Measurements from ENCODE around the gene LRTM2.
A peak's percentile ranks its signal among the peaks of the same experiment; 100 is the strongest.

The LRTM2 gene

DNA sequence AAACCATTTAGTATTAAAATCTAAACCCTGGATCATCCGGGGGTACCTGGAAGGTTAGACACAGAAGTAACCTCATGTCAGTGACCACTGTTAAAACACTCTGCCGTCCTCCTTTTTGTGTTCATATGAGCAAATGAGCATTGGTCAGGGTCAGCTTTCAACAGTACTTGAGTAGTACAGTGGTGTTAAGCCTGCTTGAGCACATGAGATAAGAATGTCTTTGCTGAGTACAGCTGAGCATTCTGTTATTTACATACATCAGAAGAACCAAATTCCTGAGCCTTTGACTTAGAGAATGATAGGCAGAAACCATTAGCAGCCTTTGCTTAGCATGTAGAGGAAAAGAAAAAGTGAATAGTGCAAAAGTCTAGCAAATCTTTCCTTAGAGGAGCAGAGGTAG lies 38.6 kb upstream of the LRTM2 start:
- DNase-seq (ENCODE audit: low read depth): peak; percentile 89
- no peak overlapping the region for H3K4me3 ChIP-seq (ENCODE audit: low read depth, low read length)
- TF ChIP-seq, protein P1, sequence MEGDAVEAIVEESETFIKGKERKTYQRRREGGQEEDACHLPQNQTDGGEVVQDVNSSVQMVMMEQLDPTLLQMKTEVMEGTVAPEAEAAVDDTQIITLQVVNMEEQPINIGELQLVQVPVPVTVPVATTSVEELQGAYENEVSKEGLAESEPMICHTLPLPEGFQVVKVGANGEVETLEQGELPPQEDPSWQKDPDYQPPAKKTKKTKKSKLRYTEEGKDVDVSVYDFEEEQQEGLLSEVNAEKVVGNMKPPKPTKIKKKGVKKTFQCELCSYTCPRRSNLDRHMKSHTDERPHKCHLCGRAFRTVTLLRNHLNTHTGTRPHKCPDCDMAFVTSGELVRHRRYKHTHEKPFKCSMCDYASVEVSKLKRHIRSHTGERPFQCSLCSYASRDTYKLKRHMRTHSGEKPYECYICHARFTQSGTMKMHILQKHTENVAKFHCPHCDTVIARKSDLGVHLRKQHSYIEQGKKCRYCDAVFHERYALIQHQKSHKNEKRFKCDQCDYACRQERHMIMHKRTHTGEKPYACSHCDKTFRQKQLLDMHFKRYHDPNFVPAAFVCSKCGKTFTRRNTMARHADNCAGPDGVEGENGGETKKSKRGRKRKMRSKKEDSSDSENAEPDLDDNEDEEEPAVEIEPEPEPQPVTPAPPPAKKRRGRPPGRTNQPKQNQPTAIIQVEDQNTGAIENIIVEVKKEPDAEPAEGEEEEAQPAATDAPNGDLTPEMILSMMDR (conservative IDR thresholded peaks at IDR 0.05; ENCODE audit: low read depth, low read length): no peak

DNA sequence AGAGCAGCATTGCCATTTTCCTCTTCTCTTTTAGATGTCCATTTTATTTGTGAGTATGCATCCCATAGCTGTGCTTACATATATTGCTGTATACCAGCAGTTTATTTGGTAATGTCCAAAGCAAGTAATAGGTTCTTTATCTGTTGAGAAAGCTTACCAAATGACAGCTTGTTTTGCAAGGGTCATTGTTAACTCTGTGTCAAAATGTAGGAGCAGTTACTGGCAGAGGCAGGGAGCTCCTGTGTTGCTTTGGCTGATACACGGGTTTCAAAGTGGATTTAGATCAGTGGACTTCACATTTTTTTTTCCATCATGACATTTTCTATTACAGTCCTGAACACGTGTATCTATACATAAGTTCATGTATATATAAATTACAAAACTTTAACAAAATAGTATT lies 38.1 kb upstream of the LRTM2 start:
- TF ChIP-seq, protein P1 (conservative IDR thresholded peaks at IDR 0.05; ENCODE audit: low read depth, low read length): no peak
- no peak overlapping the region for H3K4me3 ChIP-seq (ENCODE audit: low read depth, low read length)
- DNase-seq (ENCODE audit: low read depth): no peak

DNA sequence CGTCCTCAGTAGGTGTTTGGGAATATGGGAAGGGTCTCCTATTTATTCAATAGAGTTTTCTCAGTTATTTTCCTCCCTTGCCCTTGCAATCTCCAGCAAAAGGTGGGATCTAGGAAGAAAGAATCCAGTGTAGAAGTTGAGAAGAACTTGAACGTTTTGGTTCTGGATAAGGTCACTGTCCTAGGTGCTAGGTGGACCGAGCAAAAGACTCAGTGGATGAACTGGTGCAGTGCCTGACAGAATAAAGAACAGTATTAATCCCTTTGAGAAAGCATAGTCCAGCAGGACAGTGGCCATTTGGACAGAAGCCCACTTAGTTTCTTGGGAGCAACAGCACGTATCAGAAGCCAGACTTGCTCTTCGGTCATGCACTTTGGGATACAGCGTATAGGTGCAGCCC lies 32.7 kb upstream of the LRTM2 start:
- TF ChIP-seq, protein P1 (conservative IDR thresholded peaks at IDR 0.05; ENCODE audit: low read depth, low read length): no peak
- DNase-seq (ENCODE audit: low read depth): no peak
- no peak overlapping the region for H3K4me3 ChIP-seq (ENCODE audit: low read depth, low read length)

DNA sequence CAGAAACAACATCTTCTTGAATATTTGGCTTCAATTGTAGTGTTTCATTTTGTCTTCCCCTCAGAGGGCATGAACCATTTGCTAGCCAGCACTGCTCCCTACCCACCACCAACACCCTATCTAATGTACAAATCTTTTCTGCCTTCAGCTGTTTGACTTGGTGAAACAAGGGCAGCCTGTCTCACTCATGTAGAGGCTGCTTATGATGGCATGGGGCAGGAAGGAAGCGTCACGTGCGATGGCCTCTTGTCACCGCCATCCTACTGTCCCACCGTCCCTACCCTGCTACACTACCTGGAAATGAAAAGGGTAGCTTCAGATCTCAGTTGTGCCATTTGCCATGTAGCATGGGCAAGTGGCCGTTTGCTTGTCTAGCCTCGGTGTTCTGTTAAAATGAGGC lies 29.9 kb upstream of the LRTM2 start:
- TF ChIP-seq, protein P1 (conservative IDR thresholded peaks at IDR 0.05; ENCODE audit: low read depth, low read length): no peak
- DNase-seq (ENCODE audit: low read depth): no peak
- H3K4me3 ChIP-seq (ENCODE audit: low read depth, low read length): no peak overlapping the region

DNA sequence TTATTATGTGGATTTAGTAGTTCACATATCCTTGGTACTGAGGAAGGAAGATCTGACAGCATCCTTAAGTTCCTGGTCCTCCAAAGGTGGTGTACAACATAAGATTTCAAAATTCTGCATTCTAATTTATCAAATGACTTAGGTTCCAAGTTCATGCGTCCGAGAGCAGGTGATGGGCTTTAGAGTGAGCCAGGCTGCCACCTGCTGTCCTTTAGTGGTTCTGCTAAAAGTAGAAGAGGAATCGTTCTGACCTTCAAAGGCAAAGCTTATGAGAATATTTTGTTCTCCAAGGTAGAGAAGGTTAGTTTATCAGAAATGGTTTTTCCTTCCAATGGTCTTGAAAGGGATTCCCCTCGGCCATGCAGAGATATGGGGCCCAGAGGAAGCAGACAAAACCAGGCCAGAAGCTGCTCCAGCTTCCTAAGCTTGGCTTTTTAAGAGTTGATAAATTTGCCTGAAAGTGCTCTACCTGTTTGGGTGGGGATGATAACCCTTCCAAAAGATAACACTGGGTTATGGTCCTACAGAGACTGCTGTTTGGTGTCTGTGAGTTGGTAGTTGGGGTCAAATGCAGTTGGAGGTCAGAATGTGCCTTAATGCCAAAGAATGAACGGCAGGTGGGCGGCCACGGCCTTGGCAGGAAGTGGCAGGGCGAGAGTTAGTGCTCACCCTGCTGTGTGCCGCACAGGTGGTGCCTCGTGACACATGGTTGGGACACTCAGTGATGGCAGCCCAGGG lies 29.1 kb upstream of the LRTM2 start:
- peak; percentile 85 for DNase-seq (ENCODE audit: low read depth)
- no peak overlapping the region for H3K4me3 ChIP-seq (ENCODE audit: low read depth, low read length)
- TF ChIP-seq, protein P1 (conservative IDR thresholded peaks at IDR 0.05; ENCODE audit: low read depth, low read length): peak; percentile 92

DNA sequence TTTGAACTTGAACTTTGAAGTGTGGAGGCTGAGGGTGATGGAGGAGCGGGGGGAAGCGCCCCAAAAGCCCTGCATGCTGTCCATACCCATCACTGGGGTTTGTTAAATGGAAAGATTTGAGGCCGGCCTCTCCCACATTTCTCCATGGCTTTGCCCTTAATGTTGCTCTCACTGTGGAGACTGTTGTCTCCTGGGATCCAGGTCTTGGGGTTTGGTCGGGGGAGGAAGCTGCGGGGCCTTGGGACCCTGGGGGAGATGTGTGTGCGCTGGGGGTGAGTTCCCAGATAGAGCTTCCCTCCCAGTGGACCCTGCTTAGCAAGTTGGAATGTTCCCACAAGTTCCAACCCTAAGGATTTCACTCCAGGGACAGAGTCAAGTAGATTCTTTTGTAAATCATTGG lies 28.0 kb upstream of the LRTM2 start:
- TF ChIP-seq, protein P1 (conservative IDR thresholded peaks at IDR 0.05; ENCODE audit: low read depth, low read length): no peak
- DNase-seq (ENCODE audit: low read depth): no peak
- H3K4me3 ChIP-seq (ENCODE audit: low read depth, low read length): no peak overlapping the region
